Fibroblast of gingiva (primary cell): Measurements from ENCODE around the gene MYBPC1.
"Not testable (repeated sequence)": the region's sequence is repeated elsewhere in the genome, so short reads cannot be mapped to it uniquely, and the experiment has no call there.

Experiments used
- DNase-seq: peaks from one replicate; pipeline ENCODE4 v3.0.0-alpha.2; 2011; ENCODE audit warnings: low read depth

MYBPC1 gene

GRCh38 chr12:101653503-101653902 is 58.7 kb downstream of the MYBPC1 start:
- DNase-seq = no peak

- DNase-seq = no peak
These were observed 59.7 kb downstream of the MYBPC1 start for GRCh38 chr12:101654442-101654841.

- no peak for DNase-seq
These were observed 60.6 kb downstream of the MYBPC1 start for GRCh38 chr12:101655393-101655792.

- not testable (repeated sequence) for DNase-seq
These were observed 65.9 kb downstream of the MYBPC1 start for GRCh38 chr12:101660662-101661061.

GRCh38 chr12:101663298-101663697 is 68.5 kb downstream of the MYBPC1 start:
- DNase-seq = no peak

GRCh38 chr12:101664992-101665391 is 70.2 kb downstream of the MYBPC1 start:
- no peak for DNase-seq

GRCh38 chr12:101666052-101666728 is 71.4 kb downstream of the MYBPC1 start:
- no peak for DNase-seq

- no peak for DNase-seq
These were observed 72.8 kb downstream of the MYBPC1 start for GRCh38 chr12:101667591-101667990.

- peak; percentile 69 for DNase-seq
These were observed 75.4 kb downstream of the MYBPC1 start for GRCh38 chr12:101670007-101670671.

GRCh38 chr12:101671157-101671791 is 76.5 kb downstream of the MYBPC1 start:
- DNase-seq = no peak

- no peak for DNase-seq
These were observed 77.1 kb downstream of the MYBPC1 start for GRCh38 chr12:101671833-101672232.

- no peak for DNase-seq
These were observed 80.8 kb downstream of the MYBPC1 start for GRCh38 chr12:101675555-101675954.

- not testable (repeated sequence) for DNase-seq
These were observed 81.7 kb downstream of the MYBPC1 start for GRCh38 chr12:101676497-101676896.

- DNase-seq = no peak
These were observed 83.3 kb downstream of the MYBPC1 start for GRCh38 chr12:101678081-101678480.

- DNase-seq = no peak
These were observed 85.5 kb downstream of the MYBPC1 start for GRCh38 chr12:101680240-101680639.

- no peak for DNase-seq
These were observed 85.9 kb downstream of the MYBPC1 start for GRCh38 chr12:101680647-101681046.

GRCh38 chr12:101681627-101682026 is 86.9 kb downstream of the MYBPC1 start:
- not testable (repeated sequence) for DNase-seq

GRCh38 chr12:101685092-101685491 is 90.3 kb downstream of the MYBPC1 start:
- DNase-seq = no peak

GRCh38 chr12:101686176-101686575 is 91.4 kb downstream of the MYBPC1 start:
- no peak for DNase-seq

GRCh38 chr12:101690544-101691098 is 95.8 kb downstream of the MYBPC1 start:
- no peak for DNase-seq

GRCh38 chr12:101691503-101692096 is 96.8 kb downstream of the MYBPC1 start:
- DNase-seq = no peak

GRCh38 chr12:101694297-101694848 is 99.6 kb downstream of the MYBPC1 start:
- DNase-seq = no peak
